Measurements from ENCODE around the gene LRRC45. TPM values are rescaled to one million over a fixed set of nuclear protein-coding genes. Genes with fewer than 3 reads are reported as not detected.
A peak's percentile ranks its signal among the peaks of the same experiment; 100 is the strongest.

Gene LRRC45
- total RNA-seq (10 to 100 TPM; 26.8 to 27.6 TPM), polyA plus RNA-seq (10.1 TPM)

GRCh38 chr17:82022981-82023446 is at the start of gene LRRC45:
LRRC45 (plus strand) TSS chr17:82023305; CDS start chr17:82023644, 339 bp downstream.
- Mint-ChIP-seq H3K4me1 (peaks cover 17 to 34% (median 21%) of the 10 kb centered on the region in 3 donors), H3K4me3 (peak within 1 kb of the TSS; percentile 83 to 93 (median 85)), H3K9me3 (no peaks in the 10 kb centered on the region), H3K27ac (peak within 1 kb of the TSS in 6 of 8 donors; percentile 56 to 85 (median 70)), H3K27me3 (peaks cover 0 to 2% of the 10 kb centered on the region in 2 donors), H3K36me3 (peaks cover 0 to 8% (median 0%) of the 10 kb centered on the region in 3 donors)
- CTCF ChIA-PET = interaction anchor here (0.7 to 6.0 kb wide), 4 partner anchors 8 to 132 kb away, joined by 3 to 83 read pairs (median 20); partner anchors contain the start of genes DCXR, NOTUM and RAC3
- Histone ChIP-seq H3K4me3 (ENCODE audit: low read length) (peak within 1 kb of the TSS; percentile 70), H3K36me3 (ENCODE audit: insufficient read depth, low read length) (peaks cover 6% of the 10 kb centered on the region), H3K27me3 (ENCODE audit: insufficient read depth, low read length, poor library complexity, severe bottlenecking) (no peaks in the 10 kb centered on the region), H3K4me1 (ENCODE audit: insufficient read depth, low read length) (peaks cover 26% of the 10 kb centered on the region), H3K27ac (ENCODE audit: low read depth, low read length) (peak within 1 kb of the TSS; percentile 61), H3K9me3 (ENCODE audit: low read length) (no peaks in the 10 kb centered on the region)
- POLR2A ChIA-PET = interaction anchor here (0.8 to 2.3 kb wide), 9 partner anchors 15 to 496 kb away, joined by 3 to 10 read pairs (median 5); partner anchors contain the start of genes CSNK1D, DCXR, FASN and FOXK2
- peak; percentile 99 to 100 (median 100) for DNase-seq

- Histone ChIP-seq H3K36me3 (ENCODE audit: insufficient read depth, low read length) (no peaks in the 10 kb centered on the region), H3K27me3 (ENCODE audit: insufficient read depth, low read length, poor library complexity, severe bottlenecking) (no peaks in the 10 kb centered on the region), H3K9me3 (ENCODE audit: low read length) (no peaks in the 10 kb centered on the region), H3K4me1 (ENCODE audit: insufficient read depth, low read length) (peaks cover 12% of the 10 kb centered on the region), H3K27ac (ENCODE audit: low read depth, low read length) (no peak overlapping the region), H3K4me3 (ENCODE audit: low read length) (no peak overlapping the region)
- no peak overlapping the region for H3K4me3 Mint-ChIP-seq
- H3K4me1 Mint-ChIP-seq = peaks cover 4 to 18% (median 10%) of the 10 kb centered on the region in 3 donors
- H3K9me3 Mint-ChIP-seq = peaks cover 0 to 4% (median 0%) of the 10 kb centered on the region in 5 donors
- H3K36me3 Mint-ChIP-seq = peaks cover 0 to 3% (median 0%) of the 10 kb centered on the region in 3 donors
- no peak overlapping the region for H3K27ac Mint-ChIP-seq
- H3K27me3 Mint-ChIP-seq = no peaks in the 10 kb centered on the region
- ChIA-PET CTCF (interaction anchor here (3.9 kb wide), 1 partner anchor 14 kb away, joined by 15 read pairs; no protein-coding TSS in a partner anchor), POLR2A (no interaction called here)
- no peak for DNase-seq
Measured at GRCh38 chr17:81973432-81973831, 49.7 kb upstream of the LRRC45 start.

GRCh38 chr17:81976332-81977210 is 46.5 kb upstream of the LRRC45 start:
- peak overlapping the region; percentile 80 to 96 (median 94) for H3K4me3 Mint-ChIP-seq
- DNase-seq = peak in 1 of 5 donors; percentile 27
- Histone ChIP-seq H3K9me3 (ENCODE audit: low read length) (no peaks in the 10 kb centered on the region), H3K27ac (ENCODE audit: low read depth, low read length) (peak overlapping the region; percentile 72), H3K36me3 (ENCODE audit: insufficient read depth, low read length) (no peaks in the 10 kb centered on the region), H3K27me3 (ENCODE audit: insufficient read depth, low read length, poor library complexity, severe bottlenecking) (no peaks in the 10 kb centered on the region), H3K4me3 (ENCODE audit: low read length) (peak overlapping the region; percentile 72), H3K4me1 (ENCODE audit: insufficient read depth, low read length) (peaks cover 28% of the 10 kb centered on the region)
- CTCF ChIA-PET = interaction anchor here (1.0 to 3.9 kb wide), 3 partner anchors 8 to 17 kb away, joined by 6 to 15 read pairs (median 6); partner anchors contain the start of gene NOTUM
- POLR2A ChIA-PET = interaction anchor here (1.3 to 1.4 kb wide), 2 partner anchors 9 to 59 kb away, joined by 3 to 9 read pairs; no protein-coding TSS in a partner anchor
- H3K4me1 Mint-ChIP-seq = peaks cover 18 to 36% (median 29%) of the 10 kb centered on the region in 3 donors
- peak overlapping the region; percentile 82 to 99 (median 96) for H3K27ac Mint-ChIP-seq
- peaks cover 0 to 4% (median 0%) of the 10 kb centered on the region in 5 donors for H3K9me3 Mint-ChIP-seq
- H3K27me3 Mint-ChIP-seq = no peaks in the 10 kb centered on the region
- peaks cover 0 to 12% (median 8%) of the 10 kb centered on the region in 3 donors for H3K36me3 Mint-ChIP-seq

GRCh38 chr17:81977211-81977808 is 45.8 kb upstream of the LRRC45 start, which contains the start of gene ASPSCR1:
ASPSCR1 (plus strand) TSS chr17:81977629; CDS start chr17:81977647, 18 bp downstream.
- no peaks in the 10 kb centered on the region for H3K27me3 Mint-ChIP-seq
- H3K9me3 Mint-ChIP-seq = peaks cover 0 to 4% (median 0%) of the 10 kb centered on the region in 5 donors
- peaks cover 28% of the 10 kb centered on the region for H3K4me1 ChIP-seq (ENCODE audit: insufficient read depth, low read length)
- ChIA-PET POLR2A (interaction anchor here (1.3 to 1.4 kb wide), 2 partner anchors 9 to 60 kb away, joined by 3 to 9 read pairs; no protein-coding TSS in a partner anchor), CTCF (interaction anchor here (1.0 kb wide), 1 partner anchor 9 kb away, joined by 6 read pairs; no protein-coding TSS in a partner anchor)
- no peaks in the 10 kb centered on the region for H3K27me3 ChIP-seq (ENCODE audit: insufficient read depth, low read length, poor library complexity, severe bottlenecking)
- peak within 1 kb of the TSS; percentile 72 for H3K27ac ChIP-seq (ENCODE audit: low read depth, low read length)
- no peaks in the 10 kb centered on the region for H3K9me3 ChIP-seq (ENCODE audit: low read length)
- no peaks in the 10 kb centered on the region for H3K36me3 ChIP-seq (ENCODE audit: insufficient read depth, low read length)
- H3K27ac Mint-ChIP-seq = peak within 1 kb of the TSS; percentile 82 to 99 (median 96)
- peaks cover 18 to 38% (median 29%) of the 10 kb centered on the region in 3 donors for H3K4me1 Mint-ChIP-seq
- peak within 1 kb of the TSS; percentile 72 for H3K4me3 ChIP-seq (ENCODE audit: low read length)
- peaks cover 0 to 12% (median 8%) of the 10 kb centered on the region in 3 donors for H3K36me3 Mint-ChIP-seq
- peak; percentile 86 to 94 (median 92) for DNase-seq
- H3K4me3 Mint-ChIP-seq = peak within 1 kb of the TSS; percentile 80 to 96 (median 94)

GRCh38 chr17:81978524-81979298 is 44.4 kb upstream of the LRRC45 start:
- Mint-ChIP-seq H3K9me3 (peaks cover 0 to 4% (median 0%) of the 10 kb centered on the region in 5 donors), H3K4me1 (peaks cover 20 to 40% (median 29%) of the 10 kb centered on the region in 3 donors), H3K27ac (peak overlapping the region in 6 of 8 donors; percentile 36 to 98 (median 78)), H3K27me3 (no peaks in the 10 kb centered on the region), H3K4me3 (peak overlapping the region; percentile 58 to 87 (median 80)), H3K36me3 (peaks cover 0 to 14% (median 8%) of the 10 kb centered on the region in 3 donors)
- ChIA-PET CTCF (interaction anchor here (0.7 to 1.6 kb wide), 3 partner anchors 19 to 59 kb away, joined by 3 to 5 read pairs (median 3); partner anchors contain the start of gene DCXR), POLR2A (interaction anchor here (0.7 kb wide), 1 partner anchor 44 kb away, joined by 3 read pairs; the partner anchor contains the start of gene CENPX)
- no peak overlapping the region for H3K4me3 ChIP-seq (ENCODE audit: low read length)
- H3K9me3 ChIP-seq (ENCODE audit: low read length) = no peaks in the 10 kb centered on the region
- H3K36me3 ChIP-seq (ENCODE audit: insufficient read depth, low read length) = no peaks in the 10 kb centered on the region
- DNase-seq = no peak
- H3K4me1 ChIP-seq (ENCODE audit: insufficient read depth, low read length) = peaks cover 28% of the 10 kb centered on the region
- no peak overlapping the region for H3K27ac ChIP-seq (ENCODE audit: low read depth, low read length)
- no peaks in the 10 kb centered on the region for H3K27me3 ChIP-seq (ENCODE audit: insufficient read depth, low read length, poor library complexity, severe bottlenecking)

GRCh38 chr17:81980122-81980521 is 43.0 kb upstream of the LRRC45 start:
- H3K27ac Mint-ChIP-seq = peak overlapping the region in 3 of 8 donors; percentile 8 to 61 (median 43)
- peaks cover 22 to 43% (median 29%) of the 10 kb centered on the region in 3 donors for H3K4me1 Mint-ChIP-seq

More at GRCh38 chr17:81980122-81980521, 43.0 kb upstream of the LRRC45 start:
- H3K36me3 Mint-ChIP-seq = peaks cover 3 to 21% (median 12%) of the 10 kb centered on the region in 3 donors
- CTCF ChIA-PET = no interaction called here
- Histone ChIP-seq H3K9me3 (ENCODE audit: low read length) (no peaks in the 10 kb centered on the region), H3K27ac (ENCODE audit: low read depth, low read length) (no peak overlapping the region), H3K4me1 (ENCODE audit: insufficient read depth, low read length) (peaks cover 28% of the 10 kb centered on the region), H3K36me3 (ENCODE audit: insufficient read depth, low read length) (peaks cover 4% of the 10 kb centered on the region), H3K27me3 (ENCODE audit: insufficient read depth, low read length, poor library complexity, severe bottlenecking) (no peaks in the 10 kb centered on the region), H3K4me3 (ENCODE audit: low read length) (no peak overlapping the region)
- POLR2A ChIA-PET = no interaction called here
- H3K4me3 Mint-ChIP-seq = peak overlapping the region in 5 of 7 donors; percentile 48 to 86 (median 51)
- H3K9me3 Mint-ChIP-seq = no peaks in the 10 kb centered on the region
- H3K27me3 Mint-ChIP-seq = no peaks in the 10 kb centered on the region
- DNase-seq = no peak

Data from CD8-positive, alpha-beta memory T cell (primary cell).